Heart right ventricle (tissue), 16 donors: Measurements from ENCODE around the gene CDKAL1. TPM values are rescaled to one million over a fixed set of nuclear protein-coding genes. Genes with fewer than 3 reads are reported as not detected.

Experiments
- ATAC-seq, 8 donors: fragments of 200-7000 bp; cut with Tn5 transposase; one replicate each; pipeline ENCODE4 v1.9.1; 2020; ENCODE audit warnings: mild to moderate bottlenecking in 8 of 8, moderate library complexity in 8 of 8, moderate number of reproducible peaks in 1 of 8
- DNase-seq, 2 donors: peaks; one replicate each; pipeline ENCODE4 v3.0.0-alpha.2; 2020
- H3K27ac ChIP-seq, 10 donors: fragments of 200-600 bp; sonication (generic) in 2 of 10; one replicate each; pipeline versions ENCODE4 v1.5.0 to v1.8.0; 2020 to 2022; ENCODE audit warnings: mild to moderate bottlenecking in 3 of 10
- H3K27me3 ChIP-seq, 7 donors: fragments of 200-600 bp; one replicate each; pipeline ENCODE4 v1.8.0; 2021 to 2022; ENCODE audit warnings: mild to moderate bottlenecking in 2 of 7
- H3K36me3 ChIP-seq, 9 donors: fragments of 200-600 bp; sonication (generic) in 1 of 9; one replicate each; pipeline versions ENCODE4 v1.5.0 to v1.8.0; 2020 to 2022; ENCODE audit warnings: mild to moderate bottlenecking in 2 of 9
- H3K4me1 ChIP-seq, 9 donors: fragments of 200-600 bp; sonication (generic) in 1 of 9; one replicate each; pipeline versions ENCODE4 v1.5.0 to v1.8.0; 2020 to 2022; ENCODE audit warnings: mild to moderate bottlenecking in 4 of 9
- H3K4me3 ChIP-seq, 10 donors: fragments of 200-600 bp; sonication (generic) in 2 of 10; one replicate each; pipeline versions ENCODE4 v1.5.0 to v1.8.0; 2020 to 2022; ENCODE audit warnings: mild to moderate bottlenecking in 7 of 10, moderate library complexity in 2 of 10
- H3K9me3 ChIP-seq, 11 donors: fragments of 200-600 bp in 10 of 11; sonication (generic) in 2 of 11; one replicate each; pipeline versions ENCODE4 v1.5.0 to v1.8.0; 2013 to 2022; ENCODE audit warnings: mild to moderate bottlenecking in 2 of 11, control low read depth in 1 of 11, moderate library complexity in 1 of 11
- CTCF ChIP-seq, 9 donors: fragments of 200-600 bp; sonication (generic) in 2 of 9; IDR thresholded peaks; one replicate each; pipeline versions ENCODE4 v1.5.0 to v1.8.0; 2021 to 2022; ENCODE audit warnings: antibody characterized with exemption in 9 of 9, mild to moderate bottlenecking in 5 of 9, moderate library complexity in 1 of 9
- WGBS, 2 donors: extraction: QIAGEN DNeasy Blood & Tissue Kit; methylation state at CpG; one replicate each; pipeline ENCODE4 v1.1.7; 2013; ENCODE audit warnings: inconsistent platforms in 1 of 2; 5-methylcytosine and 5-hydroxymethylcytosine counted together
- intact Hi-C, 10 donors: fragments of 100-400 bp; cut with DNase I; formaldehyde crosslinking; loops; one replicate each; pipeline versions ENCODE4 v1.11.1 to v1.14.2; 2022
- polyA plus RNA-seq, 2 donors: library from polyadenylated mRNA; stranded (reverse); fragments of 200-250 nt; gene quantifications; one replicate each; pipeline ENCODE4 v1.2.3, GENCODE V29; 2013
- total RNA-seq, 10 donors: library from RNA; stranded (reverse); fragmentation: NEBNext Ultra II Directional in 3 of 10; extraction: Animal tissue kit (Norgen Biotek cat#: 25700) in 3 of 10; gene quantifications; one replicate each; pipeline versions ENCODE4 v1.2.1 to v1.2.4, GENCODE V29; 2021 to 2023
- donor health status: Arrhythmogenic right ventricular cardiomyopathy.
- donor health status: ischemic (EF 13 %, LVEDD 7.1; RV severe dilation, severe dysfunction).
- donor health status: healthy with polysubstance abuse.
- donor health status: DM: no; HTN: yes; CAD: no.
- donor health status: DM: no; HTN: no; CAD: no.
- donor health status: ischemic (EF 25% LVEDD 6.9; RV normal size, moderate dysfunction).
- donor health status: ischemic (EF 25% LVEDD 5.7; RV mildly dilated, moderate dysfunction).
- donor health status: healthy.
- donor health status: DM: yes; HTN: yes; CAD: no.
- donor health status: Ischemic cardiomyopathy.
- donor health status: ischemic (EF 35%, LVEDD 5.7; RV mildly dilated, moderate dysfunction).
- donor health status: nonischemic (EF 11% LVEDD 7.7; RV severe dilation, severe dysfunction).
- donor health status: DM: yes; HTN: yes; CAD: no.
- donor health status: PGD.
- donor health status: ischemic (EF 29% LVEDD 5.4; RV normal size, mild dysfunction).
- donor health status: nonischemic (EF 23%, LVEDD 6.1; RV moderate dilation, normal function).

Gene CDKAL1
- total and polyA plus RNA-seq, 12 donors = 3.2 to 14.0 (median 10.6) TPM

GRCh38 chr6:20906945-20907344 lies 372.7 kb downstream of the CDKAL1 start:
- 94 to 97% methylated on average over 4 of the region's 4 CpGs for WGBS, 2 donors
- intact Hi-C loops = no loop called here
- H3K27me3 ChIP-seq = no peaks in the 10 kb centered on the region
- H3K4me1 ChIP-seq = peaks cover 0 to 8% (median 0%) of the 10 kb centered on the region in 9 donors
- peaks cover 0 to 15% (median 0%) of the 10 kb centered on the region in 11 donors for H3K9me3 ChIP-seq
- DNase-seq (no peak), ATAC-seq (no peak)
- no peaks in the 10 kb centered on the region for H3K36me3 ChIP-seq
- no peak for TF ChIP-seq CTCF (IDR thresholded peaks at IDR 0.05)
- no peak overlapping the region for H3K27ac ChIP-seq
- H3K4me3 ChIP-seq = no peak overlapping the region

- no peak overlapping the region for H3K4me3 ChIP-seq
- intact Hi-C loops = no loop called here
- 80 to 81% methylated on average over 7 of the region's 7 CpGs for WGBS, 2 donors
- ATAC-seq (no peak), DNase-seq (no peak)
- H3K9me3 ChIP-seq = peaks cover 0 to 15% (median 0%) of the 10 kb centered on the region in 11 donors
- H3K27me3 ChIP-seq = no peaks in the 10 kb centered on the region
- no peak for TF ChIP-seq CTCF (IDR thresholded peaks at IDR 0.05)
- H3K36me3 ChIP-seq = no peaks in the 10 kb centered on the region
- no peak overlapping the region for H3K27ac ChIP-seq
- H3K4me1 ChIP-seq = peaks cover 0 to 8% (median 0%) of the 10 kb centered on the region in 9 donors
Measured at GRCh38 chr6:20907486-20908071, 373.3 kb downstream of the CDKAL1 start.

GRCh38 chr6:20909621-20910020 lies 375.4 kb downstream of the CDKAL1 start:
- no peak for TF ChIP-seq CTCF (IDR thresholded peaks at IDR 0.05)
- DNase-seq (no peak), ATAC-seq (no peak)
- Histone ChIP-seq H3K9me3 (peaks cover 0 to 28% (median 0%) of the 10 kb centered on the region in 11 donors), H3K4me3 (no peak overlapping the region), H3K27ac (no peak overlapping the region), H3K4me1 (peaks cover 0 to 8% (median 0%) of the 10 kb centered on the region in 9 donors), H3K27me3 (no peaks in the 10 kb centered on the region), H3K36me3 (no peaks in the 10 kb centered on the region)
- WGBS, 2 donors = 92% methylated on average over 2 of the region's 2 CpGs
- intact Hi-C loops = no loop called here

- no peak for DNase-seq
- Histone ChIP-seq H3K36me3 (no peaks in the 10 kb centered on the region), H3K27ac (no peak overlapping the region), H3K4me1 (peaks cover 0 to 8% (median 0%) of the 10 kb centered on the region in 9 donors), H3K9me3 (peaks cover 0 to 33% (median 10%) of the 10 kb centered on the region in 11 donors), H3K4me3 (no peak overlapping the region), H3K27me3 (no peaks in the 10 kb centered on the region)
- WGBS, 2 donors = 54 to 70% methylated on average over 1 of the region's 1 CpG
- TF ChIP-seq CTCF (IDR thresholded peaks at IDR 0.05) = no peak
- intact Hi-C loops = no loop called here
- ATAC-seq = no peak
Measured at GRCh38 chr6:20911712-20912111, 377.5 kb downstream of the CDKAL1 start.
